ENCODE measurements around the gene MSI2.

Gene MSI2

GRCh38 chr17:57567251-57567650, 310.9 kb downstream of the MSI2 start:
- DNase-seq = no peak

DNA sequence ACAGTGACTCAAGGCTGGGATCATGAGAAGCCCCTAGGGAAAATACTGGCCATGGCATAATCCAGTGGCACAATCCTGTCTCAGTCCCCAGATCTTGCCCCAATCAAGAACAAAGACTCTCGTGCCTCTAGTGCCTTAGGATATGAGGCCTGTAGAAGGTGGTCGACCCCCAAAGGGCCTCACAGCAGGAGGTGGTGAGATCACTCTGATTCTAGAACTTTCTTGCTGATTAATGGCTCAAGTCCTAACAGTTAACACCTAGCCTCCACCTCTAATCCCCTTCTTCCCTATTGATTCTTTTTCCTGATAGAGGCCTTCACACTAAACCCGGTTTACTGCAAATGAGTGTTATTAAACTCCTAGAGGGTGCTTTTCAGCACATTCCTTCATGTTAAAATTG, 312.0 kb downstream of the MSI2 start:
- no peak for DNase-seq

- DNase-seq = no peak
Measured at GRCh38 chr17:57569021-57569420, 312.7 kb downstream of the MSI2 start.

DNA sequence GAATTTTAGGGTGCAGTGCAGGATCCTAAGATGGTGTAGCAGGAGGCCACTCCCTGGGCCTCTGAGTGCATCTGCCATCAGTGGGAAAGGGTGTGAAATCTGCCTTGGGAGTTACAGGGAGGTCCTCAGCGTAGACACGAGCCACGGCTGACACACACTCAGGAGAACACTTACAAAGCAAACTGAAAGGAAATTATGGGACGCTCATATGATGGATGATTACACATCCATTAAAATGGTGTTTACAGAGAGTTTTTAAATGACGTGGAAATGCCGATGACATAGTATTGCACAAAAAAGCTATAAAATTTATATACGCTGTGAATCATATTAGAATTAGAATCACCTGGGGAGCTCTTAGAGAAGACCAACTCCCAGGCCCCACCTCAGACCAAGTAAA, 313.5 kb downstream of the MSI2 start:
- no peak for DNase-seq

DNA sequence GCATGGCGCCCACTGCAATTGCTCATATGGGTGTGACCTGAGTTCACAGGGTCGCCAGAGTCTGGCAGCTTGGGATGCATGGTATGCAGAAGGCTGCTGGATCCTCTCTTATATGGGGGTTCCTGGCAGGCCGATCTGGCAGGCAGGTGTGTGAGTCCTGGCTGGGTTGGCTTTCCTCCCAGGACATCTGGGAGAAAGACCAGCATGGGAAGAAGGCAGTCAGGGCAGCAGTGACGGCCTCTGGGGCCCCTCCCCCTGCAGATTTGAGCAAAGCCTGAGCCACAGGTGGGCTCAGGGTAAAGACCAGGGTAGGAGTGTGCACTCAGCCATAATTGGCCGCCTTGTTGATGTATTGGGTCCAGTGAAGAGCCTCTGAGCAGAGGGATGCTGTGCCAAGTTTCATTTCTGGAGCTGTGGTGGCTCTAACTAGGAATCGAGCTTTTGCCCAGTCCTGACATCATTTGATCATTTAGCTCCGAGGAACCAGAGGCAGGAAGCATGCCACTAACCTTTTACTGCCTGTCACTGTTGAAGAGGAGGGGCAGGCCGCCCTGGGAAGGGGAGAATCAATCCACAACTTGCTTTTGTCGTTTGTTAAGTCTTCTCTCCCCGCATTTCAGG, 314.5 kb downstream of the MSI2 start:
- DNase-seq = no peak

DNA sequence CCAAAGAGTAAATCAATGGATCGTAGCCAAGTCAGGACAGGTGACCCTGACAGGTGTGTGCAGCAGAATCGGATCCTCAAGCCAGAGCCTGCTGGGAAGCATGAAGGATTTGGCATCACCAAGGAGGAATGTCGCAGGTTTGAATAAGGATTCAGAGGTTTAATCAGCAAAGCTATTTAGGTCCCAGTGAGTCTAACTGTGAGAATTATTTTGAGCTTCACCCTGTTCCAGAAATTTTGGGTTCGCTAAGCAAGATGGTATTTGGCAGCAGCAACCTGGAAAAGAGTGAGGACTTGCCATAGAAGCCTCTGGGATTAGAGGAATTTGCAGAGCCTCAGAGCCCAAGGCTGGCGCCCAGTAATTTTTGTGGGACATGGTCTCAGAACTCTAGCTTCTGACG, 315.7 kb downstream of the MSI2 start:
- no peak for DNase-seq

DNA sequence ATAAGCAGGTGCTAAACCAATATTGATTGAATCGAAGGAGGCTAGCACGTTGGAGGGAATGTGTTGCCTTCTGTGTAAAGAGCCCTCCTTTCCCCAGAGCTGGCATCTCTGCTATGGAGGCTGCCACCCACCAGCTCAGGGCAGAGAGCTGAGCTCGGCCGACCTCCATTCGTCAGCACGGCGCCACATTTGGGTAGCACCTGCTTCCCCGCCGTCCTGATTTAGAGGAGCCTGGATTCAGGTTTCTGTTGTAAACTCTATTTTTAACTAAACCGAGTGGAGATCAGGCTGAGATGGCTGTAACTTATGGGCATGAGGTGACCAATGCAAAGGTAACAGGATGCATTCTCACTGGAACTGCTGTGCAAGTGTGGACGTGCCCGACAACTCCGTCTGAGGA, 316.3 kb downstream of the MSI2 start:
- DNase-seq = no peak

GRCh38 chr17:57574040-57574513, 317.8 kb downstream of the MSI2 start:
- DNase-seq = no peak

DNA sequence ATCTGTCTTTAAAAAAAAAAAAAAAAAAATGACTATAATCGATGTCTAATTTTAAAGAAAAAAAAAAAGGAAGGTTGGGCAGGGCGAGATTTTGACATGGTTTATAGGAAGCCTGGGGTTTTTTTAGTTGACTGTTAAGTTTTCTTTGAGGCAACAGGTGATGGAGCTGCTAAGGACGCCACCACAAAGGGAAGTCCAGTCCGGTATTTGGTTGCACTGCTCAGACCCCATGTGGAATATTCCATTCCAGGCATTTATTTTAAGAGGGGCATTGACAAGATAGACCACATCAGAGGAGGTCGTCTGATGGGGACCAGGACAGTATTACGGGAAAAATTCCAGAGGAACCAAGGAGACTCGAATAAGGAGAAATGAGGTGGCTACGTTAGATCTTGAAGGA, 320.4 kb downstream of the MSI2 start:
- no peak for DNase-seq

DNA sequence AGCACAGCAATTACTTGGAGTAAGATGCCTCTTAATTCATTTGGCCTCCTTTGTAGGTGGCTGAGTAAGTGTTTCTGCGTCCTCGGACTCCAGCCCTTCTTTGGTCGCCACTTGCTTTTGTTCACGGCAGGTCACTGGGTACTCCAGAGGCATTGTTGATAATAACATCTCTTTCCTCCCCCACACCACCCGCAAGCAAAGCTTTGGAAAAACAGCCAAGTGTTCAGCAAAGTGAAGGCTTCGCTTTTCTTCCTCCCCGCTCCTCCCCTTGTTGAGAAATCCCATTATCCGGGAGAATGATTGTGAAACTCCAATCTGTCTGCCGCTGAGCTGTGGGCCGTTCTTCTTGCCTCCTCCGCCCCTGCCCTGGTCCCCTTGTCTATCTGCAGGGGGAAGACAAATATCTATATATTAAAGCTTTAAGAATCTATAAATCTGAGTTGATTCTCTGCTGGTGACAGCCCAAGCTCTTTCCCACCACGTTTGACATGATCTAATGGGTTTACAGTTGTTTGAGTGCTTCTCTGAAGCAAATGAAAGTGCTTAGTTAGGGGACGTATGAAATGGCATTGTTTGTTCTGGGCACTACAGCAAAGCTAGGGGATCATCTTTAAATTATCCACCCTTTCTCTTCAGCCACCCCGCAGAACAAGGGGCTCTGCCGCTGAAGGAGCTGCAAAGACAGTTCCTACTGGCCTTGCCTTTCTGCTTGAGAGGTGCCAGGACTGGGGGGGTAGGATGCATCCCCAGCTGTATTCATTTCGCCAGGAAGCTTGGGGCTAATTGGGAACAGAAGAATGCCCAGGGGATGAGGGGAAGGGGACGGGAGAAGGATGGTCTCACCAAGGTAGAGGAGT, 321.7 kb downstream of the MSI2 start:
- peak; percentile 38 for DNase-seq

DNA sequence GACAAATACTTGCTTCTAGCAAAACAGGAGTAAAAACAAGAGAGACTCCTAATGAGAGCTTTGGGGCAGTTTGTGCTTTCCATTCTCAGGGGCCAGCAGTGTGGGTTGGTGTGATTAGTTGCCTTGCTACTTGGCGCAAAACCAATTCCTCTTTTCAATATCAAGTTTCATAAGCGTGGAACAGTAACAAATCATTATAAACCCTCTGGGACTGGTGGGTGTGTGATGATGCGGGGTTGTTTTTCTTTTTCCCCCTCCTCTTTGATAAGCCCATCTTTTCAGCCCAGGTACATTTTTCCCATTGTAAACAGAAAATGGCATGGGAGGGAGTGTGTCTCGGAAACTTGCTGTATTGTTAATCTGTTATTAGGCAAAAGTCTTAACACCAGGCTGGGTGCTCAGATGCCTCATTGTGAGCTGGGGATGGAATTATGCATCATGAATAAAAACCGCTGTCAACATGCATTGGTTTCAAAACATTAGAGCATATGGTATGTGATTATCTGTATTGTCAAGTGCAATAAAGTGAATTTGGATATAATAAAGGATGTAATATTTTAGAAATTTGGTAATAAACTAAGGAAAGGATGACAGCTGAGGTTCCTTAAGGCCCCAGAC, 322.4 kb downstream of the MSI2 start:
- DNase-seq = no peak

DNA sequence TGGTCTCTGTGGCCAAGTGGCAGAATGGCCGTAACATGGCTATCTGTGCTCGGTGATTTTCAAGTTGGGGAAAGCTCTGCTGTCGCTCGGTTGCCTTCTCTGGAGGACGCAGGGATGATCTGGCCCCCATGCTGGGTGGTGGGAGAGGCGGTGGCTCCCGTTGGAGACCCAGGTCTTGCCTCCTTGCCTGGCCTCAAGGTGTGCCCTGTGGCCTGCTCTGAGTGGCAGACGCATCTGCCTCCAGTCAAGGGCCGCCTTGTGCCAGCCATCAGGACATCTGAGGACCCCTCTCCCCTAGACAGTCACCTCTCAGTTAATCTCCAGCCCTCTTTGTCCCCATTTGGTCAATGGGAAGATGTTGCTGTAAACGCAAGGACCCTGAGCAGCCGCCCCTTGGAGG, 322.9 kb downstream of the MSI2 start:
- DNase-seq = no peak

DNA sequence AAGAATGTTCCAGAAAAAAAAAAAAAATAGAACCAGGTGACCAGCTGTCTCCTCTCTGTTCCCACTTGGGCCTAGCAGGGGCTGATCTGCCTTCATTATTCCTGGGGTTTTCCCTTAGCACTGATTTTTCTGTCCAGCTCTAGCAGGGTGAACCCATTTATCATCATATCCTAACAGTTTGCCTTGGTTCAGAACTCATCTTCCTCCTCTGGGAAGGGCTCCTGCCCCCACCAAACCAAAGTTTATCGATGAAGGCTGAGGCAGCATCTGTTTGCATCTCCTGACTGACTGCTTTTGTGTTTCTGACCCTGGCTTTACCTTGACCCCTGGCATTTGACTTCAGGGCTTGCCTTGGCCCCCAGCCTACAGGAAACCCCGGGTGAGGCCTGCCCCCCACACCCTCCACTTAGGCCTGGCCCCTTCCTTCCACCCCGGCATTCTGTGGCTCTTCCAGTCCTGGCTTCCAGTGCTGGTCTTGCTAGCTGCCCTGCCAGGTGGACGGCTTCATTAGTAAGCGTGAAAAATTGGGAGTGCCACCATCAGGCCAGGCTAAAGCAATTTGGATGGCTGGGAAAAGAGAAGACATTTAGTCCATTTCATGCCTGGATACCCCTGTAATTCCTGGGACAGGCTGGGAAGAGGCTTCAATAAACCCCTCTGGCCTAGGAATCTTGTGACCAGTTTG, 323.9 kb downstream of the MSI2 start:
- no peak for DNase-seq

DNA sequence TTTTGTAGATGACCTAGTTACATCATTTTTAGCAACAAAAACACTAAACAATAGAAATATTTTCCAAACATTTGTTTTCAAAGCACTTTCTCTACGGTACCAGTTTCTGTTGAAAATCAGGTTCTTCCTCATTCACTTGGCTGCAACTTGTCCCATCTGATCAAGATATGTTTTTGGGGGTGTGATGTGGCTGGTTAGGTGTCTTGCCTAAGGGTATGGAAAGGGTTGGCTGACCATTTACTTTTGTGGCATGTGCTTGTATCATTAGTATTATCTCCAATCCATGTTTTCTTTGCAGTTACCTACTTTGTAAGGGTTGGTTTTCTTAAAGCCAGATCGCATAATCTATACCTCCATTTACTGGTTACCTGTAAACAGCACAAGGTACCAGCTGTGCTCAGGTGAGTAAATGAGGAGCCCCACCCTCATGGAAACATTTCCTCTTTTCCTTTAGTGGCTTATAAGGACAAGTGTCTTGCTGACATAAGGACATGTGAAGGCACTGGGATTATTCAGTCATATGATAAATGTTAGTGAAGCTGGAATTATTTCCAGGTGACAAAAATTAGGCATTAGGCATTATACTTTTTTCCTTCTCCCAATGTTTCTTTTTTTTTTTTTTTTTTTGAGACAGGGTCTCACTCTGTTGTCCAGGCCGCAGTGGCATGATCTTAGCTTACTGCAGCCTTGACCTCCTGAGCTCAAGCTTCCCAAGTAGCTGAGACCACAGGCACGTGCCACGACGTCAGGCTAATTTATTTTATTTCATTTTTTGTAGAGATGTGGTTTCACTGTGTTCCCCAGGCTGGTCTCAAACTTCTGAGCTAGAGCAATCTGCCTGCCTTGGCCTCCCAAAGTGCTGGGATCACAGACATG, 326.8 kb downstream of the MSI2 start:
- no peak for DNase-seq

- no peak for DNase-seq
Measured at GRCh38 chr17:57584050-57584551, 327.8 kb downstream of the MSI2 start.

- DNase-seq = no peak
Measured at GRCh38 chr17:57585341-57586195, 329.2 kb downstream of the MSI2 start.

DNA sequence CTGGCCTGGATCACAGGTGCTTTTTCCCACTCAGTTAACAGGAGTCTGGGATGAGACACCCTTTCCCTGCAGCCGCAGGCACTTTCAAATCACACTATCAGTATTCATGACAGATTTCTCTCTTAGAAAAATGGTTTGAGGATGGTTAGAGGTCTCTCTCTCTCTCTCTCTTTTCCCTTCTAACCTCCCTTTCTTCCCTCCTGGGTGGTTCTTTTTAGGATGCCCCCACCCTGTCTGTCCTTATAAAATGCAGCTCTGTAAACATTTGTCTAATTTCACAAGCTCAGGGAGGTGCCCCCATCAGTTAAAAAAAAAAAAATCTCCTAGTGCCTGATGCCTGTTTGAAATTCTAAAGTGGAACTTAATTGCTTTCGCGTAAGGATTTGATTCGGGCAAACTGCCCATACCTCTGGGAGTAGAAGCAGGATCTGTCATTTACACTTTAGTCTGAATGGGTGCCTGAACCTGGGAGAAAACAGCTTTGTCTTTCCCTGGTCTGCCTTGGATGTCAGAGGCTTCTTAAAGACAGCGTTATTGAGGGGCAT, 329.9 kb downstream of the MSI2 start:
- no peak for DNase-seq

- no peak for DNase-seq
Measured at GRCh38 chr17:57586742-57587141, 330.4 kb downstream of the MSI2 start.

DNA sequence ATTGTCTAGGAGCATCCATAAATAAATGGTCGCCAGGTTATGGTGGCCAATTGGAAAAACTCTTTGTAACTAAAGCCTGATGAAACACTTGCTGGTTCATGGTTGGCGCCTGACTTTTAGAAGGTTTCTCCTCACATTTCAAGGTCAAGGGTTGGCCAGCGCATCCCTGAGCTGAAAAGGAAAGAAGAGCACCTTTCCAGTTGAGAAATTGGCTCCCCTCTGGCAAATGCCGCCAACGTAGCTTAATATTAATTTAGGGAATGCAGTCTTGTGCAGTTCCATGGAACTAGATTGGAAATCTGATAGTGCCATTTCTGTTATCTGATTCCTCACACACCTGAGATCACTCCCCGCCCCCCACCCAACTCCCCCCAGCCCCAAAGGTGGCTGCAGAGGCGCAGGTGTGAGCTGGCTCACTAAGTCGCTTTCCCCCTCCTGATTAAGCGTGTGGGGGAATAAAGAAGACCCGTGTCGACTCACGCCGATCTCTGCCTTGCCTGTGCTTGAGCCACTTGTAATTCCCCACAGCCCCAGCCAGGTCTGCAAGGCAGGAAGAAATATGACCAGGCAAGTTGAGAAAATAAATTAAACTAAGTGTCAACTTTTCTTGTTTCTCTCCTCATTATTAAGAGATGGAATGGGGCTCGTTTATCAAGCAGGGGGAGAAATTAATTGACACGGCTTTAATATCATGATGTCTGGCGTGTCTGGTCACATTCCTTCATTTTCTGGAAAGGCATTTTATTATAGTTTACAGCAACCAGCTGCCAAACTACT, 331.1 kb downstream of the MSI2 start:
- DNase-seq = no peak

GRCh38 chr17:57588086-57588485, 331.8 kb downstream of the MSI2 start:
- peak; percentile 2 for DNase-seq
